Neural progenitor cell (in vitro differentiated cells): ENCODE data around the gene ZPBP. TPM values are rescaled to one million over a fixed set of nuclear protein-coding genes. Genes with fewer than 3 reads are reported as not detected.
"Not testable (repeated sequence)": the region's sequence is repeated elsewhere in the genome, so short reads cannot be mapped to it uniquely, and the experiment has no call there.

Experiments used
- DNase-seq: peaks from one replicate; pipeline ENCODE4 v3.0.0-alpha.2; 2016; ENCODE audit warnings: low spot score
- H2AFZ ChIP-seq: fragments of 200-600 bp; sonication (generic); replicated peaks from 2 replicates; pipeline ENCODE4 v1.6.1; 2016; ENCODE audit warnings: antibody characterized with exemption
- H3F3A ChIP-seq: fragments of 200-600 bp; sonication (generic); 2 replicates; pipeline ENCODE4 v1.6.1; 2016; ENCODE audit warnings: antibody characterized with exemption, low read depth
- H3K27ac ChIP-seq: fragments of 200-600 bp; sonication (generic); 2 replicates; pipeline ENCODE4 v1.5.1; 2016; ENCODE audit warnings: mild to moderate bottlenecking
- H3K27me3 ChIP-seq: fragments of 200-600 bp; sonication (generic); 2 replicates; pipeline ENCODE4 v1.6.1; 2016; ENCODE audit warnings: mild to moderate bottlenecking, moderate library complexity
- H3K36me3 ChIP-seq: fragments of 200-600 bp; sonication (generic); 2 replicates; pipeline ENCODE4 v1.5.1; 2016
- H3K4me1 ChIP-seq: fragments of 200-600 bp; sonication (generic); 2 replicates; pipeline ENCODE4 v1.6.1; 2016; ENCODE audit warnings: mixed run types
- H3K4me2 ChIP-seq: fragments of 200-600 bp; sonication (generic); 2 replicates; pipeline ENCODE4 v1.6.1; 2016
- H3K4me3 ChIP-seq: fragments of 200-600 bp; sonication (generic); 2 replicates; pipeline ENCODE4 v1.5.1; 2016
- H3K79me2 ChIP-seq: fragments of 200-600 bp; sonication (generic); 2 replicates; pipeline ENCODE4 v1.6.1; 2016; ENCODE audit warnings: low read depth
- H3K9ac ChIP-seq: fragments of 200-600 bp; sonication (generic); 2 replicates; pipeline ENCODE4 v1.6.1; 2016
- H3K9me3 ChIP-seq: fragments of 200-600 bp; sonication (generic); 2 replicates; pipeline ENCODE4 v1.5.1; 2016; ENCODE audit warnings: low read depth
- H4K20me1 ChIP-seq: fragments of 200-600 bp; sonication (generic); 2 replicates; pipeline ENCODE4 v1.6.1; 2016; ENCODE audit warnings: low read depth
- H3K27ac Mint-ChIP-seq: 3 replicates; pipeline ENCODE4 v1.8.0; 2021; ENCODE audit warnings: mixed read lengths
- H3K27me3 Mint-ChIP-seq: 2 replicates; pipeline ENCODE4 v1.8.0; 2022; ENCODE audit warnings: low read depth, mild to moderate bottlenecking, inconsistent platforms, moderate library complexity, mixed read lengths; ENCODE audit not compliant: insufficient read depth
- H3K36me3 Mint-ChIP-seq: 3 replicates; pipeline ENCODE4 v1.8.0; 2021; ENCODE audit warnings: mixed read lengths
- H3K4me1 Mint-ChIP-seq: 3 replicates; pipeline ENCODE4 v1.8.0; 2021; ENCODE audit warnings: mixed read lengths
- H3K4me3 Mint-ChIP-seq: 3 replicates; pipeline ENCODE4 v1.8.0; 2021; ENCODE audit warnings: mild to moderate bottlenecking, moderate library complexity, mixed read lengths
- H3K9me3 Mint-ChIP-seq: 3 replicates; pipeline ENCODE4 v1.8.0; 2020; ENCODE audit warnings: mixed read lengths
- CTCF ChIP-seq: fragments of 200-600 bp; sonication (generic); IDR thresholded peaks from 2 replicates; pipeline ENCODE4 v1.5.1; 2017; ENCODE audit warnings: antibody characterized with exemption, mild to moderate bottlenecking
- EZH2 ChIP-seq: fragments of 200-600 bp; sonication (generic); IDR thresholded peaks from 2 replicates; pipeline ENCODE4 v1.6.1; 2017; ENCODE audit warnings: antibody characterized with exemption, mild to moderate bottlenecking, moderate library complexity
- EZH2phosphoT487 ChIP-seq: fragments of 200-600 bp; sonication (generic); IDR thresholded peaks from 2 replicates; pipeline ENCODE4 v1.6.1; 2017; ENCODE audit warnings: antibody characterized with exemption
- total RNA-seq: library from RNA; depleted of rRNA; stranded (reverse); fragments of >200 nt; gene quantifications from 2 replicates; pipeline ENCODE4 v1.2.3, GENCODE V29; 2015; ENCODE audit warnings: low replicate concordance

The ZPBP gene
- total RNA-seq, 1 donor from 2014 or later = not detected

GRCh38 chr7:50047716-50048115 lies 45.3 kb downstream of the ZPBP start:
- H3K4me2 ChIP-seq = no peak overlapping the region
- no peaks in the 10 kb centered on the region for H4K20me1 ChIP-seq
- no peaks in the 10 kb centered on the region for H3K36me3 ChIP-seq
- TF ChIP-seq EZH2 = no peak
- H3K36me3 Mint-ChIP-seq = no peaks in the 10 kb centered on the region
- peaks cover 14% of the 10 kb centered on the region for H3K9me3 Mint-ChIP-seq
- no peak overlapping the region for H3K27ac Mint-ChIP-seq
- no peaks in the 10 kb centered on the region for H3K27me3 ChIP-seq
- H3K4me3 Mint-ChIP-seq = no peak overlapping the region
- no peaks in the 10 kb centered on the region for H3K79me2 ChIP-seq
- H3F3A ChIP-seq = no peaks in the 10 kb centered on the region
- H3K4me1 Mint-ChIP-seq = no peaks in the 10 kb centered on the region
- no peak overlapping the region for H2AFZ ChIP-seq
- no peaks in the 10 kb centered on the region for H3K9me3 ChIP-seq
- H3K27ac ChIP-seq = no peak overlapping the region
- no peak overlapping the region for H3K9ac ChIP-seq
- no peaks in the 10 kb centered on the region for H3K4me1 ChIP-seq
- H3K4me3 ChIP-seq = no peak overlapping the region
- DNase-seq = no peak
- peaks cover 3% of the 10 kb centered on the region for H3K27me3 Mint-ChIP-seq

GRCh38 chr7:50041165-50041564 lies 51.9 kb downstream of the ZPBP start:
- not testable (repeated sequence) for H3K9ac ChIP-seq, H3K36me3 ChIP-seq, H3K27ac ChIP-seq, H3K4me3 Mint-ChIP-seq, H3K27ac Mint-ChIP-seq, H3K4me1 Mint-ChIP-seq, DNase-seq, H2AFZ ChIP-seq, H3K4me3 ChIP-seq, H3F3A ChIP-seq, H3K4me2 ChIP-seq, H3K4me1 ChIP-seq, H3K79me2 ChIP-seq, H4K20me1 ChIP-seq, H3K27me3 Mint-ChIP-seq, H3K9me3 ChIP-seq, H3K27me3 ChIP-seq, H3K36me3 Mint-ChIP-seq
- peaks cover 10% of the 10 kb centered on the region for H3K9me3 Mint-ChIP-seq

GRCh38 chr7:50037086-50037485 lies 56.0 kb downstream of the ZPBP start:
- H3K4me1 ChIP-seq = no peaks in the 10 kb centered on the region
- H3K4me3 ChIP-seq = no peak overlapping the region
- Mint-ChIP-seq H3K27ac (no peak overlapping the region), H3K4me3 (no peak overlapping the region), H3K9me3 (no peaks in the 10 kb centered on the region), H3K36me3 (no peaks in the 10 kb centered on the region), H3K27me3 (no peaks in the 10 kb centered on the region), H3K4me1 (no peaks in the 10 kb centered on the region)
- no peak overlapping the region for H3K27ac ChIP-seq
- H3F3A ChIP-seq = no peaks in the 10 kb centered on the region
- no peaks in the 10 kb centered on the region for H3K79me2 ChIP-seq
- TF ChIP-seq EZH2 (no peak), CTCF (no peak), EZH2phosphoT487 (no peak)
- no peaks in the 10 kb centered on the region for H3K36me3 ChIP-seq
- H2AFZ ChIP-seq = peak overlapping the region; percentile 57
- no peaks in the 10 kb centered on the region for H3K9me3 ChIP-seq
- H3K27me3 ChIP-seq = no peaks in the 10 kb centered on the region
- H3K9ac ChIP-seq = no peak overlapping the region
- no peak overlapping the region for H3K4me2 ChIP-seq
- DNase-seq = no peak
- H4K20me1 ChIP-seq = no peaks in the 10 kb centered on the region

- H3K79me2 ChIP-seq = no peaks in the 10 kb centered on the region
- H3K4me3 Mint-ChIP-seq = no peak overlapping the region
- H3K27ac Mint-ChIP-seq = no peak overlapping the region
These were observed 70.1 kb downstream of the ZPBP start for GRCh38 chr7:50022991-50023390.

More at GRCh38 chr7:50022991-50023390, 70.1 kb downstream of the ZPBP start:
- Histone ChIP-seq H3K9ac (no peak overlapping the region), H3K4me1 (no peaks in the 10 kb centered on the region), H3K4me3 (no peak overlapping the region), H3F3A (no peaks in the 10 kb centered on the region), H3K4me2 (no peak overlapping the region), H3K36me3 (no peaks in the 10 kb centered on the region), H3K9me3 (no peaks in the 10 kb centered on the region), H3K27me3 (no peaks in the 10 kb centered on the region), H2AFZ (no peak overlapping the region), H3K27ac (no peak overlapping the region), H4K20me1 (no peaks in the 10 kb centered on the region)
- TF ChIP-seq EZH2 (no peak), CTCF (no peak), EZH2phosphoT487 (no peak)
- H3K4me1 Mint-ChIP-seq = no peaks in the 10 kb centered on the region
- no peaks in the 10 kb centered on the region for H3K27me3 Mint-ChIP-seq
- DNase-seq = no peak
- H3K36me3 Mint-ChIP-seq = no peaks in the 10 kb centered on the region
- H3K9me3 Mint-ChIP-seq = no peaks in the 10 kb centered on the region
